Body of pancreas (tissue), 4 donors: Measurements from ENCODE around the gene IGFBP7. TPM values are rescaled to one million over a fixed set of nuclear protein-coding genes. Genes with fewer than 3 reads are reported as not detected.

ENCODE experiments used
- ATAC-seq: fragments of 150-250 bp; one replicate; pipeline ENCODE4 v1.9.1; 2016
- DNase-seq, 4 donors: peaks; one replicate each; pipeline ENCODE4 v3.0.0-alpha.2; 2019
- H3K27ac ChIP-seq, 4 donors: fragments of 200-600 bp; sonication (generic); 1 replicate in 3 of 4; 2 replicates in 1 of 4; pipeline versions ENCODE4 v1.5.1 to v1.6.1; 2016 to 2019; ENCODE audit warnings: mild to moderate bottlenecking in 1 of 4, mixed read lengths in 1 of 4, moderate library complexity in 1 of 4
- H3K27me3 ChIP-seq, 2 donors: fragments of 200-600 bp; sonication (generic); one replicate each; pipeline ENCODE4 v1.6.0; 2016; ENCODE audit warnings: mild to moderate bottlenecking in 1 of 2
- H3K36me3 ChIP-seq, 2 donors: fragments of 200-600 bp; sonication (generic); replicated peaks in 1 of 2; 2 replicates each; pipeline ENCODE4 v1.5.1; 2016; ENCODE audit warnings: low read depth in 2 of 2; ENCODE audit not compliant: insufficient read depth in 1 of 2
- H3K4me1 ChIP-seq: fragments of 200-600 bp; sonication (generic); one replicate; pipeline ENCODE4 v1.6.0; 2016
- H3K4me3 ChIP-seq, 2 donors: fragments of 200-600 bp; sonication (generic); 1 replicate in 1 of 2; 2 replicates in 1 of 2; pipeline ENCODE4 v1.5.1; 2016 to 2019
- H3K9me3 ChIP-seq, 3 donors: fragments of 200-600 bp; sonication (generic); 1 replicate in 2 of 3; 2 replicates in 1 of 3; pipeline ENCODE4 v1.5.1; 2016
- POLR2A ChIP-seq, 3 donors: fragments of 450-650 bp; IDR thresholded peaks; one replicate each; pipeline ENCODE4 v1.6.1; 2016; ENCODE audit warnings: antibody characterized with exemption in 3 of 3, mild to moderate bottlenecking in 2 of 3
- WGBS, 2 donors: methylation state at CpG; one replicate each; pipeline ENCODE4 v1.1.5; 2017; 5-methylcytosine and 5-hydroxymethylcytosine counted together
- intact Hi-C: fragments of 100-400 bp; cut with DNase I; formaldehyde crosslinking; loops from one replicate; pipeline ENCODE4 v1.15.1; 2023
- total RNA-seq, 2 donors: library from RNA; depleted of rRNA; stranded (reverse); fragments of >200 nt; gene quantifications; one replicate each; pipeline ENCODE4 v1.1.0, GENCODE V29; 2016
- TF ChIP-seq, protein P1 (sequence below), 7 experiments: fragments of 450-650 bp in 4 of 7; fragments of 200-600 bp in 3 of 7; sonication (generic) in 3 of 7; IDR thresholded peaks; one replicate each; pipeline ENCODE4 v1.5.1; 2016 to 2019; ENCODE audit warnings: antibody characterized with exemption in 7 of 7

The IGFBP7 gene
- total RNA-seq, 2 donors from 2014 or later, result 758 to 1,249 TPM

GRCh38 chr4:57103051-57103450 lies 7.1 kb downstream of the IGFBP7 start:
- Histone ChIP-seq H3K27ac (peak overlapping the region in 3 of 4 donors; percentile 44 to 61 (median 58)), H3K4me1 (peaks cover 33% of the 10 kb centered on the region), H3K4me3 (no peak overlapping the region), H3K36me3 (no peaks in the 10 kb centered on the region), H3K27me3 (no peaks in the 10 kb centered on the region), H3K9me3 (no peaks in the 10 kb centered on the region)
- TF ChIP-seq, protein P1, sequence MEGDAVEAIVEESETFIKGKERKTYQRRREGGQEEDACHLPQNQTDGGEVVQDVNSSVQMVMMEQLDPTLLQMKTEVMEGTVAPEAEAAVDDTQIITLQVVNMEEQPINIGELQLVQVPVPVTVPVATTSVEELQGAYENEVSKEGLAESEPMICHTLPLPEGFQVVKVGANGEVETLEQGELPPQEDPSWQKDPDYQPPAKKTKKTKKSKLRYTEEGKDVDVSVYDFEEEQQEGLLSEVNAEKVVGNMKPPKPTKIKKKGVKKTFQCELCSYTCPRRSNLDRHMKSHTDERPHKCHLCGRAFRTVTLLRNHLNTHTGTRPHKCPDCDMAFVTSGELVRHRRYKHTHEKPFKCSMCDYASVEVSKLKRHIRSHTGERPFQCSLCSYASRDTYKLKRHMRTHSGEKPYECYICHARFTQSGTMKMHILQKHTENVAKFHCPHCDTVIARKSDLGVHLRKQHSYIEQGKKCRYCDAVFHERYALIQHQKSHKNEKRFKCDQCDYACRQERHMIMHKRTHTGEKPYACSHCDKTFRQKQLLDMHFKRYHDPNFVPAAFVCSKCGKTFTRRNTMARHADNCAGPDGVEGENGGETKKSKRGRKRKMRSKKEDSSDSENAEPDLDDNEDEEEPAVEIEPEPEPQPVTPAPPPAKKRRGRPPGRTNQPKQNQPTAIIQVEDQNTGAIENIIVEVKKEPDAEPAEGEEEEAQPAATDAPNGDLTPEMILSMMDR (IDR thresholded peaks at IDR 0.05), result no peak
- TF ChIP-seq POLR2A (IDR thresholded peaks at IDR 0.05), result no peak
- 73 to 83% methylated on average over 4 of the region's 4 CpGs for WGBS, 2 donors
- DNase-seq (no peak), ATAC-seq (no peak)
- intact Hi-C loops, result no loop called here

- peaks cover 33% of the 10 kb centered on the region for H3K4me1 ChIP-seq
- H3K4me3 ChIP-seq, result no peak overlapping the region
- peak overlapping the region in 3 of 4 donors; percentile 44 to 61 (median 58) for H3K27ac ChIP-seq
- DNase-seq, result peak; percentile 27 to 52 (median 37)
- TF ChIP-seq POLR2A (IDR thresholded peaks at IDR 0.05), result no peak
- TF ChIP-seq, protein P1 (IDR thresholded peaks at IDR 0.05), result no peak
- peak; percentile 62 for ATAC-seq
- 43 to 47% methylated on average over 4 of the region's 4 CpGs for WGBS, 2 donors
- no peaks in the 10 kb centered on the region for H3K27me3 ChIP-seq
- H3K9me3 ChIP-seq, result no peaks in the 10 kb centered on the region
- H3K36me3 ChIP-seq, result no peaks in the 10 kb centered on the region
- intact Hi-C loops, result no loop called here
Measured at GRCh38 chr4:57102050-57102624, 8.0 kb downstream of the IGFBP7 start.

GRCh38 chr4:57100979-57101651 lies 9.1 kb downstream of the IGFBP7 start:
- no peaks in the 10 kb centered on the region for H3K27me3 ChIP-seq
- H3K36me3 ChIP-seq, result no peaks in the 10 kb centered on the region
- no peaks in the 10 kb centered on the region for H3K9me3 ChIP-seq
- DNase-seq, result no peak
- intact Hi-C loops, result no loop called here
- no peak for ATAC-seq
- TF ChIP-seq, protein P1 (IDR thresholded peaks at IDR 0.05), result no peak
- no peak for TF ChIP-seq POLR2A (IDR thresholded peaks at IDR 0.05)
- no peak overlapping the region for H3K4me3 ChIP-seq
- peak overlapping the region in 3 of 4 donors; percentile 44 to 61 (median 58) for H3K27ac ChIP-seq
- WGBS, 2 donors, result 25 to 33% methylated on average over 4 of the region's 4 CpGs
- H3K4me1 ChIP-seq, result peaks cover 33% of the 10 kb centered on the region

- ATAC-seq, result no peak
- Histone ChIP-seq H3K36me3 (no peaks in the 10 kb centered on the region), H3K27ac (peak overlapping the region in 1 of 4 donors; percentile 6)
Measured at GRCh38 chr4:57099363-57099762, 10.8 kb downstream of the IGFBP7 start.

More at GRCh38 chr4:57099363-57099762, 10.8 kb downstream of the IGFBP7 start:
- no peak for TF ChIP-seq POLR2A (IDR thresholded peaks at IDR 0.05)
- TF ChIP-seq, protein P1 (IDR thresholded peaks at IDR 0.05), result no peak
- intact Hi-C loops, result no loop called here
- WGBS, 2 donors, result 72 to 78% methylated on average over 2 of the region's 2 CpGs
- Histone ChIP-seq H3K27me3 (no peaks in the 10 kb centered on the region), H3K4me3 (no peak overlapping the region), H3K9me3 (no peaks in the 10 kb centered on the region), H3K4me1 (peaks cover 33% of the 10 kb centered on the region)
- no peak for DNase-seq
